ENCODE measurements around the gene CCDC146.
"Not testable (repeated sequence)": the region's sequence is repeated elsewhere in the genome, so short reads cannot be mapped to it uniquely, and the experiment has no call there.

The CCDC146 gene

GRCh38 chr7:77246026-77246640 lies 123.7 kb downstream of the CCDC146 start:
- DNase-seq (ENCODE audit: low read depth in 3 of 3): no peak

GRCh38 chr7:77247206-77247850 lies 124.9 kb downstream of the CCDC146 start:
- peak; percentile 79 to 86 (median 85) for DNase-seq (ENCODE audit: low read depth in 3 of 3)

GRCh38 chr7:77248154-77248553 lies 125.7 kb downstream of the CCDC146 start:
- no peak for DNase-seq (ENCODE audit: low read depth in 3 of 3)

- DNase-seq (ENCODE audit: low read depth in 3 of 3): no peak
Observed at GRCh38 chr7:77252506-77252905, 130.1 kb downstream of the CCDC146 start.

- no peak for DNase-seq (ENCODE audit: low read depth in 3 of 3)
Observed at GRCh38 chr7:77253151-77253550, 130.7 kb downstream of the CCDC146 start.

GRCh38 chr7:77254429-77254828 lies 132.0 kb downstream of the CCDC146 start:
- DNase-seq (ENCODE audit: low read depth in 3 of 3): no peak

- DNase-seq (ENCODE audit: low read depth in 3 of 3): no peak
Observed at GRCh38 chr7:77254915-77255314, 132.5 kb downstream of the CCDC146 start.

- DNase-seq (ENCODE audit: low read depth in 3 of 3): no peak
Observed at GRCh38 chr7:77258014-77258413, 135.6 kb downstream of the CCDC146 start.

- DNase-seq (ENCODE audit: low read depth in 3 of 3): no peak
Observed at GRCh38 chr7:77258593-77258992, 136.2 kb downstream of the CCDC146 start.

GRCh38 chr7:77262316-77262715 lies 139.9 kb downstream of the CCDC146 start:
- no peak for DNase-seq (ENCODE audit: low read depth in 3 of 3)

GRCh38 chr7:77265666-77266065 lies 143.3 kb downstream of the CCDC146 start:
- DNase-seq (ENCODE audit: low read depth in 3 of 3): no peak

GRCh38 chr7:77266291-77266794 lies 143.9 kb downstream of the CCDC146 start:
- DNase-seq (ENCODE audit: low read depth in 3 of 3): peak in 1 of 3 donors; percentile 15

GRCh38 chr7:77269360-77270093 lies 147.1 kb downstream of the CCDC146 start:
- DNase-seq (ENCODE audit: low read depth in 3 of 3): no peak

- DNase-seq (ENCODE audit: low read depth in 3 of 3): no peak
Observed at GRCh38 chr7:77270094-77270480, 147.7 kb downstream of the CCDC146 start.

- DNase-seq (ENCODE audit: low read depth in 3 of 3): no peak
Observed at GRCh38 chr7:77271766-77272165, 149.4 kb downstream of the CCDC146 start.

- not testable (repeated sequence) for DNase-seq (ENCODE audit: low read depth in 3 of 3)
Observed at GRCh38 chr7:77275663-77276062, 153.2 kb downstream of the CCDC146 start.

GRCh38 chr7:77276120-77276519 lies 153.7 kb downstream of the CCDC146 start:
- DNase-seq (ENCODE audit: low read depth in 3 of 3): no peak

GRCh38 chr7:77281780-77282478 lies 159.5 kb downstream of the CCDC146 start:
- DNase-seq (ENCODE audit: low read depth in 3 of 3): no peak

- DNase-seq (ENCODE audit: low read depth in 3 of 3): no peak
Observed at GRCh38 chr7:77282897-77283296, 160.5 kb downstream of the CCDC146 start.

- DNase-seq (ENCODE audit: low read depth in 3 of 3): no peak
Observed at GRCh38 chr7:77284005-77284404, 161.6 kb downstream of the CCDC146 start.

- DNase-seq (ENCODE audit: low read depth in 3 of 3): no peak
Observed at GRCh38 chr7:77284616-77285015, 162.2 kb downstream of the CCDC146 start.

- no peak for DNase-seq (ENCODE audit: low read depth in 3 of 3)
Observed at GRCh38 chr7:77288676-77289320, 166.4 kb downstream of the CCDC146 start.
